SU-DHL-6 (cell line): Measurements from ENCODE around the gene PRSS38.

Experiments
- H2AFZ ChIP-seq: fragments of 200-600 bp; sonication (generic); 2 replicates; pipeline ENCODE4 v1.6.1; 2014; ENCODE audit warnings: low read depth, mild to moderate bottlenecking, moderate library complexity, mixed read lengths, antibody characterized with exemption, low read length; ENCODE audit not compliant: severe bottlenecking
- H3F3A ChIP-seq: fragments of 200-600 bp; shearing (Covaris generic); 2 replicates; pipeline ENCODE4 v1.6.0; 2016; ENCODE audit warnings: antibody characterized with exemption, mild to moderate bottlenecking; ENCODE audit not compliant: insufficient read depth
- H3K27ac ChIP-seq: fragments of 200-600 bp; sonication (generic); 2 replicates; pipeline ENCODE4 v1.5.1; 2016; ENCODE audit warnings: low read depth, mild to moderate bottlenecking, low read length, moderate library complexity, mixed read lengths
- H3K27me3 ChIP-seq: fragments of 200-600 bp; sonication (generic), shearing (Covaris generic); 2 replicates; pipeline ENCODE4 v1.6.0; 2014; ENCODE audit warnings: mild to moderate bottlenecking, low read length
- H3K36me3 ChIP-seq: fragments of 200-600 bp; sonication (generic); 2 replicates; pipeline ENCODE4 v1.6.1; 2014; ENCODE audit warnings: mild to moderate bottlenecking, low read length, mixed read lengths
- H3K4me2 ChIP-seq: fragments of 300-600, 200-600 bp; shearing (Covaris generic), sonication (generic); 2 replicates; pipeline ENCODE4 v1.6.0; 2014; ENCODE audit warnings: low read length, low read depth, mild to moderate bottlenecking; ENCODE audit not compliant: poor library complexity, severe bottlenecking
- H3K4me3 ChIP-seq: fragments of 200-600 bp; sonication (generic); 2 replicates; pipeline ENCODE4 v1.5.1; 2014; ENCODE audit warnings: antibody characterized with exemption, low read length, mild to moderate bottlenecking, mixed read lengths; ENCODE audit not compliant: insufficient read depth, poor library complexity, severe bottlenecking
- H3K79me2 ChIP-seq: fragments of 200-600 bp; sonication (generic); 2 replicates; pipeline ENCODE4 v1.6.1; 2014; ENCODE audit warnings: mild to moderate bottlenecking, low read length, moderate library complexity; ENCODE audit not compliant: insufficient read depth
- H3K9ac ChIP-seq: fragments of 200-600 bp; sonication (generic); 2 replicates; pipeline ENCODE4 v1.7.0; 2014; ENCODE audit warnings: mild to moderate bottlenecking, low read length
- H3K9me2 ChIP-seq: fragments of 200-600 bp; sonication (generic); replicated peaks from 2 replicates; pipeline ENCODE4 v1.6.1; 2014; ENCODE audit warnings: low read length; ENCODE audit not compliant: insufficient read depth
- H3K9me3 ChIP-seq: fragments of 200-600 bp; sonication (generic); 2 replicates; pipeline ENCODE4 v1.6.1; 2014; ENCODE audit warnings: low read length, mixed read lengths; ENCODE audit not compliant: insufficient read depth
- H4K20me1 ChIP-seq: fragments of 200-600 bp; sonication (generic); 2 replicates; pipeline ENCODE4 v1.6.1; 2014; ENCODE audit warnings: low read depth, mild to moderate bottlenecking, antibody characterized with exemption, low read length, moderate library complexity, mixed read lengths
- EZH2phosphoT487 ChIP-seq: fragments of 200-600 bp; sonication (generic), shearing (Covaris generic); conservative IDR thresholded peaks from 2 replicates; pipeline ENCODE4 v1.6.1; 2018; ENCODE audit warnings: mild to moderate bottlenecking, antibody characterized with exemption, low read length, moderate library complexity, mixed read lengths
- TF ChIP-seq, protein P1 (sequence below): fragments of 200-600 bp; sonication (generic); IDR thresholded peaks from one replicate; pipeline ENCODE4 v1.5.1; 2017; ENCODE audit warnings: antibody characterized with exemption, mild to moderate bottlenecking, low read length, moderate library complexity; ENCODE audit not compliant: insufficient read depth, poor library complexity, severe bottlenecking

PRSS38 gene

DNA sequence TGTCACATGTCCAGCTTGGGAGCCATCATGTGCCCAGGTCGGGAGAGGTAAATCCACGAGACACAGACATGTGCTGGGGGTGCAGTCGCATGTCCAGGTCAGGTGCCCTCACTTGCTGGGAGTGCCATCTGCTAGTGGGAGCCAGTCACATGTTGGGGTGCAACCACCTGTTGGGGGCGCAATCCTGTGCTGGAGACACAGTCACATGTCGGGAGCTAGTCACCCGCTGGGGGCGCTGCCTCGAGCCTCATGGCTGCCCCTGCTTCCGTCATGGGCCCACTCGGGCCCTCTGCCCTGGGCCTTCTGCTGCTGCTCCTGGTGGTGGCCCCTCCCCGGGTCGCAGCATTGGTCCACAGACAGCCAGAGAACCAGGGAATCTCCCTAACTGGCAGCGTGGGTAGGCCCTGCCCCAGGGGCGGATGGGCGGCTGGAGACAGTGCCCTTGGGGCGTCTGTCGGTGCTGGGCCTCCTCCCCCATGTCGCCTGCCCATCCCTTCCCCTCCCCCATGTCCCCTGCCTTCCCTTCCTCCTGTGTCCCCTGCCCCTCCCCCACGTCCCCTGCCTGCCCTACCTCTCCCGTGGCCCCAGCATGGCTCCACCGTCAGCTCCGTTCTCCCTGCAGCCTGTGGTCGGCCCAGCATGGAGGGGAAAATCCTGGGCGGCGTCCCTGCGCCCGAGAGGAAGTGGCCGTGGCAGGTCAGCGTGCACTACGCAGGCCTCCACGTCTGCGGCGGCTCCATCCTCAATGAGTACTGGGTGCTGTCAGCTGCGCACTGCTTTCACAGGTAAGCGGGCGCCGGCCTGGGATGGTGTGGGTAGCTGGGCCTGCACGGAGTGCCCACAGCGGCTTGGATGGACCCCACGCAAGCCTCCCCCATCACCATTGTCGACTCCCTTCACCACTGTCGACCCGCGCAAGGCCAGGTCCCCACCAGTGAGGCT, at the start of gene PRSS38:
Gene PRSS38, plus strand, starts transcription at position 208 of the 942 bp plus-strand sequence. Its CDS starts 42 bp downstream, at position 250.
- Histone ChIP-seq H3K4me3 (no peak within 1 kb of the TSS), H3K27ac (no peak within 1 kb of the TSS), H3K9ac (no peak within 1 kb of the TSS), H3K79me2 (no peaks in the 10 kb centered on the region), H3K4me2 (no peak within 1 kb of the TSS), H2AFZ (no peak within 1 kb of the TSS), H3K9me2 (no peaks in the 10 kb centered on the region), H3K27me3 (no peaks in the 10 kb centered on the region), H4K20me1 (no peaks in the 10 kb centered on the region), H3K36me3 (no peaks in the 10 kb centered on the region), H3F3A (no peaks in the 10 kb centered on the region), H3K9me3 (peaks cover 6% of the 10 kb centered on the region; the same call in 1 of the 2 replicates)
- no peak for TF ChIP-seq EZH2phosphoT487
- TF ChIP-seq, protein P1, sequence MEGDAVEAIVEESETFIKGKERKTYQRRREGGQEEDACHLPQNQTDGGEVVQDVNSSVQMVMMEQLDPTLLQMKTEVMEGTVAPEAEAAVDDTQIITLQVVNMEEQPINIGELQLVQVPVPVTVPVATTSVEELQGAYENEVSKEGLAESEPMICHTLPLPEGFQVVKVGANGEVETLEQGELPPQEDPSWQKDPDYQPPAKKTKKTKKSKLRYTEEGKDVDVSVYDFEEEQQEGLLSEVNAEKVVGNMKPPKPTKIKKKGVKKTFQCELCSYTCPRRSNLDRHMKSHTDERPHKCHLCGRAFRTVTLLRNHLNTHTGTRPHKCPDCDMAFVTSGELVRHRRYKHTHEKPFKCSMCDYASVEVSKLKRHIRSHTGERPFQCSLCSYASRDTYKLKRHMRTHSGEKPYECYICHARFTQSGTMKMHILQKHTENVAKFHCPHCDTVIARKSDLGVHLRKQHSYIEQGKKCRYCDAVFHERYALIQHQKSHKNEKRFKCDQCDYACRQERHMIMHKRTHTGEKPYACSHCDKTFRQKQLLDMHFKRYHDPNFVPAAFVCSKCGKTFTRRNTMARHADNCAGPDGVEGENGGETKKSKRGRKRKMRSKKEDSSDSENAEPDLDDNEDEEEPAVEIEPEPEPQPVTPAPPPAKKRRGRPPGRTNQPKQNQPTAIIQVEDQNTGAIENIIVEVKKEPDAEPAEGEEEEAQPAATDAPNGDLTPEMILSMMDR: no peak

DNA sequence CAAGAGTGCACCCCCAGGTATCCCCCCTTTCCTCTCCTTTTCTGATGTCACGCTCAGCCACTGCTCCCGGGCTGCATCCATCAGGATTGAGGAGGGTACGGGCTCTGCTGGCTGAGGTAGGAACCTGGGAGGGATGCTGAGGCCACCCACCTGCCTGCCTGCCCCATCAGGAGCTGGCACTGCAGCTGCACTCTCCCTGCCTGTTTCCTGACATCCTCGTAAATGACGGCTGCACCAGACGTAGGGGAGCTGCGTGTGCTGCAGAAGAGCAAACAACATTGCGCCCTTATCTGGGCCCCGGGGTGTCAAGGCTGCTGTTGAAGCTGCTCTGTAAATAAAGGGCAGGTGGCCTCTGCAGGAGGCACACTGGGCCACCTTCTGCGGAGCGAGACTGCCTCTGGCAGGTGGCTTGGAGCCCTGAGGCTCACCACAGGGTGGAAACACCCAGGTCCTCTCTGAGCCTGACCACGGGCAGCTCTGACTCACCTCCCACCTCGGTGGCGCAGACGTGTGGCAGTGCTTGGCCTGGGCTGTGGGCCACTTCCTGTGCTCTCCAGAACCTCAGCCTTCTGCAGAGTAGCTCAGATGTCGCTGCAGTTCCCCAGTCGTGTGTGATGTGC, 49.4 kb upstream of the PRSS38 start:
- H3F3A ChIP-seq: no peaks in the 10 kb centered on the region
- no peak overlapping the region for H2AFZ ChIP-seq
- no peaks in the 10 kb centered on the region for H3K27me3 ChIP-seq
- H3K79me2 ChIP-seq: 0 out of 2 replicates have a peak, but pooled peaks cover 7% of the 10 kb centered on the region
- no peaks in the 10 kb centered on the region for H3K36me3 ChIP-seq
- no peak overlapping the region for H3K9ac ChIP-seq
- no peaks in the 10 kb centered on the region for H3K9me3 ChIP-seq
- no peak for TF ChIP-seq EZH2phosphoT487
- TF ChIP-seq, protein P1: no peak
- H3K4me3 ChIP-seq: no peak overlapping the region
- no peak overlapping the region for H3K27ac ChIP-seq
- H3K4me2 ChIP-seq: no peak overlapping the region
- H3K9me2 ChIP-seq: no peaks in the 10 kb centered on the region
- H4K20me1 ChIP-seq: no peaks in the 10 kb centered on the region

DNA sequence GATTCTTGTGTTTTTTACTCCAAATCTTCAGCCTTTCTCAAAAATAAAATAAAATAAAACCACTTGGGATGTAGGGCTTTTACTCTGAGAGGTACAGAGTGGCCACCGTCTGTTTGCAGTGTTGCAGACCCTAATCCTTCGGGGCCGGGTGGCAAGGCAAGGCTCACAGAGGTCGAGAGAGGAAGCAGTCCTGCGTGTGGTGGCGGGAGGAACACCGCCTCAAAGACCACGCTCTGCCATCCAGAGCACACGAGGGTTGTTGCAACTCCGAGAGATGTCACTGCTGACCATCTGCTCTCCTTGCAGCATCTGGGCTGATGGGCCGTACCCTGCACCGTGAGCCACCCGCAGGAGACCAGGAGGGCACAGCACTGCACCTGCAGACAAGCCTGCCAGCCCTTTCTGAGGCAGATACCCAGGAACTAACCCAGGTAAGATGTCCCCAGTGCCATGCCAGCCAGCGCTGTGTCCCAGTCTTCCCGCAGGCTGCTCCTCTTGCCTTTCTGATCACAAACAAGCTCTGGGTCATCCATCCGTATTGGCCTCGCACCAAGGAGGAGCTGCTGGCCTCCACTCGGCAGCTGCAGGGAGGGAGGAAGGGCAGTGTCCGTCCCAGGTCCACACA, 48.7 kb upstream of the PRSS38 start:
- Histone ChIP-seq H3K27me3 (no peaks in the 10 kb centered on the region), H3K9ac (no peak overlapping the region), H3K79me2 (0 out of 2 replicates have a peak, but pooled peaks cover 7% of the 10 kb centered on the region), H3K27ac (no peak overlapping the region), H3K36me3 (no peaks in the 10 kb centered on the region), H2AFZ (no peak overlapping the region), H3K9me2 (no peaks in the 10 kb centered on the region), H3K9me3 (no peaks in the 10 kb centered on the region), H3F3A (no peaks in the 10 kb centered on the region), H4K20me1 (no peaks in the 10 kb centered on the region), H3K4me3 (no peak overlapping the region), H3K4me2 (no peak overlapping the region)
- no peak for TF ChIP-seq EZH2phosphoT487
- TF ChIP-seq, protein P1: no peak
